ENCODE data around the gene CHST8. TPM values are rescaled to one million over a fixed set of nuclear protein-coding genes. Genes with fewer than 3 reads are reported as not detected.
A peak's percentile ranks its signal among the peaks of the same experiment; 100 is the strongest.

CHST8 gene
- polyA plus RNA-seq, 3 donors: not detected

DNA sequence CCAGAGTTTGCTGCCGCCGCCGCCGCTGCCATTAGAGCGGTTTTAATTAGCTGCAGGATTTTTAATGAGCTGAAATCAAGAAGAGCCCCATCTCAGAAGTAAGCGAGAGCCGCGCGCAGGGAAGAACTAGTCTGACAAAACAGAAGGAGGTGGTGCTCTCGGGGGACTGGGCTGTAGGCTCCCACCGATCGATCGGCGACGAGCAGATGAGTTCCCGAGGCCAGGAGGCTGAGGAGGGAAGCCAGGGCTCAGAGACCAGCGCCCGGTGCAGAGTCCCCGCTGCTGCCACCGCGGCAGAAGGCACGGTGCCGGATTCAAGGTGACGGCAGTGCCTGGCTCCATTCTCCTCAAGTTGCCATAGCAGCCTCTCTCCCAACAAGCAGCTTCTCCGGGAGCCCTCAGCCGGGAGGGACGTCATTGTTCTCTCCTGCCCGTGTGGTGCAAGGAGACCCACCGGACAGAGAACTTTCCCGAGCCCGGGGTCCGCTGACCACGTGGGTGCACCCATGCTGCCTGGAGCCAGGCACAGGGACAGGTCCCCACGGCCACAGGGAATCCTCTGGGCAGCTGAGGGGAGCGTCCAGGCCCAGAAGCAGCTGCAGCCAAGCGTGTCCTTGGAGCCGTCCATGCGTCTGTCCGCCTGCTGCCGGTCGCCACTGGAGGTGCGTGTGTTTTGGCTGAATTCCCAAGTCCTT lies 62.9 kb downstream of the CHST8 start:
- Histone ChIP-seq H4K20me1 (ENCODE audit: insufficient read depth, low read length) (no peaks in the 10 kb centered on the region), H3K4me2 (replicated peaks; ENCODE audit: extremely low read depth, low read length, poor library complexity, severe bottlenecking) (no peak overlapping the region), H3K27ac (ENCODE audit: low read depth in 1 of 2, low read length in 2 of 2) (no peak overlapping the region), H3K9ac (ENCODE audit: insufficient read depth, low read length, poor library complexity, severe bottlenecking) (no peak overlapping the region), H3K27me3 (ENCODE audit: control insufficient read depth in 2 of 2, insufficient read depth in 2 of 2, low read length in 2 of 2) (peaks cover 0 to 19% of the 10 kb centered on the region in 2 donors), H3K9me3 (replicated peaks in 1 of 2; ENCODE audit: control insufficient read depth in 1 of 2, insufficient read depth in 1 of 2, low read length in 2 of 2) (no peaks in the 10 kb centered on the region), H3K36me3 (replicated peaks in 1 of 2; ENCODE audit: control insufficient read depth in 1 of 2, insufficient read depth in 2 of 2, low read length in 2 of 2) (no peaks in the 10 kb centered on the region), H3K79me2 (ENCODE audit: insufficient read depth, low read length) (no peaks in the 10 kb centered on the region), H3K4me3 (replicated peaks in 1 of 3; ENCODE audit: low read depth in 2 of 3, low read length in 3 of 3) (no peak overlapping the region), H3K4me1 (ENCODE audit: control insufficient read depth in 1 of 2, insufficient read depth in 2 of 2, low read length in 2 of 2) (no peaks in the 10 kb centered on the region), H2AFZ (ENCODE audit: insufficient read depth, low read depth, low read length, poor library complexity, severe bottlenecking) (no peak overlapping the region)
- TF ChIP-seq, protein P1, sequence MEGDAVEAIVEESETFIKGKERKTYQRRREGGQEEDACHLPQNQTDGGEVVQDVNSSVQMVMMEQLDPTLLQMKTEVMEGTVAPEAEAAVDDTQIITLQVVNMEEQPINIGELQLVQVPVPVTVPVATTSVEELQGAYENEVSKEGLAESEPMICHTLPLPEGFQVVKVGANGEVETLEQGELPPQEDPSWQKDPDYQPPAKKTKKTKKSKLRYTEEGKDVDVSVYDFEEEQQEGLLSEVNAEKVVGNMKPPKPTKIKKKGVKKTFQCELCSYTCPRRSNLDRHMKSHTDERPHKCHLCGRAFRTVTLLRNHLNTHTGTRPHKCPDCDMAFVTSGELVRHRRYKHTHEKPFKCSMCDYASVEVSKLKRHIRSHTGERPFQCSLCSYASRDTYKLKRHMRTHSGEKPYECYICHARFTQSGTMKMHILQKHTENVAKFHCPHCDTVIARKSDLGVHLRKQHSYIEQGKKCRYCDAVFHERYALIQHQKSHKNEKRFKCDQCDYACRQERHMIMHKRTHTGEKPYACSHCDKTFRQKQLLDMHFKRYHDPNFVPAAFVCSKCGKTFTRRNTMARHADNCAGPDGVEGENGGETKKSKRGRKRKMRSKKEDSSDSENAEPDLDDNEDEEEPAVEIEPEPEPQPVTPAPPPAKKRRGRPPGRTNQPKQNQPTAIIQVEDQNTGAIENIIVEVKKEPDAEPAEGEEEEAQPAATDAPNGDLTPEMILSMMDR (IDR thresholded peaks at IDR 0.05): no peak
- Mint-ChIP-seq H3K4me3 (peak overlapping the region in 1 of 2 donors; percentile 74), H3K9me3 (peaks cover 0 to 4% (median 2%) of the 10 kb centered on the region in 7 donors), H3K27ac (no peak overlapping the region), H3K36me3 (no peaks in the 10 kb centered on the region), H3K4me1 (no peaks in the 10 kb centered on the region), H3K27me3 (ENCODE audit: low read depth in 3 of 3) (peaks cover 24 to 35% (median 27%) of the 10 kb centered on the region in 3 donors)
- intact Hi-C loops (cut with micrococcal nuclease): no loop called here
- no peak for DNase-seq
- WGBS (ENCODE audit: insufficient coverage): 18% methylated on average over 34 of the region's 42 CpGs

DNA sequence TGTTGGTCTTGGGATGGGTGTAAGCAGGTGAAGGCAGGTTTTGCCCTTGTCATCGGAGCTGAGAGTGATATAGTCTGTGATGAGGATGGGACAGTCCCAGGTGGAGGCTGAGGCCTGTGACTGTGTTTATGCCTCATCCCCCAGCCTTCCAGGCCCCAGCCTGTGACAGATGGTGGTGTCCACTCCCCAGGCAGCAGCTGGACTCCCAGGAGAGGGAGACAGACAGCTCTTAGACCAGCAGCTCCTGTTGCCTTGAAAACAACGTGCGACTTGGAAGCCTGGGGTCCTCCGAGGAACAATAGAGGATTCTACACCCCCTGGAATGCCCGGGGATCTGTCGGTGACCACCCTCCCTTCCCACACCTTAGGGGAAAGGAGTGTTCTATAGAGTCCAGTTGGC lies 63.8 kb downstream of the CHST8 start:
- Histone ChIP-seq H3K9ac (ENCODE audit: insufficient read depth, low read length, poor library complexity, severe bottlenecking) (no peak overlapping the region), H2AFZ (ENCODE audit: insufficient read depth, low read depth, low read length, poor library complexity, severe bottlenecking) (no peak overlapping the region), H3K4me1 (ENCODE audit: control insufficient read depth in 1 of 2, insufficient read depth in 2 of 2, low read length in 2 of 2) (no peaks in the 10 kb centered on the region), H3K4me2 (replicated peaks; ENCODE audit: extremely low read depth, low read length, poor library complexity, severe bottlenecking) (no peak overlapping the region), H3K27me3 (ENCODE audit: control insufficient read depth in 2 of 2, insufficient read depth in 2 of 2, low read length in 2 of 2) (peaks cover 0 to 19% of the 10 kb centered on the region in 2 donors), H3K4me3 (replicated peaks in 1 of 3; ENCODE audit: low read depth in 2 of 3, low read length in 3 of 3) (no peak overlapping the region), H3K36me3 (replicated peaks in 1 of 2; ENCODE audit: control insufficient read depth in 1 of 2, insufficient read depth in 2 of 2, low read length in 2 of 2) (no peaks in the 10 kb centered on the region), H3K9me3 (replicated peaks in 1 of 2; ENCODE audit: control insufficient read depth in 1 of 2, insufficient read depth in 1 of 2, low read length in 2 of 2) (no peaks in the 10 kb centered on the region), H4K20me1 (ENCODE audit: insufficient read depth, low read length) (no peaks in the 10 kb centered on the region), H3K27ac (ENCODE audit: low read depth in 1 of 2, low read length in 2 of 2) (no peak overlapping the region), H3K79me2 (ENCODE audit: insufficient read depth, low read length) (no peaks in the 10 kb centered on the region)
- peak overlapping the region in 1 of 2 donors; percentile 2 for H3K4me3 Mint-ChIP-seq
- H3K27me3 Mint-ChIP-seq (ENCODE audit: low read depth in 3 of 3): peaks cover 24 to 36% (median 27%) of the 10 kb centered on the region in 3 donors
- 90% methylated on average over 2 of the region's 6 CpGs for WGBS (ENCODE audit: insufficient coverage)
- DNase-seq: no peak
- H3K9me3 Mint-ChIP-seq: peaks cover 0 to 4% (median 2%) of the 10 kb centered on the region in 7 donors
- H3K27ac Mint-ChIP-seq: no peak overlapping the region
- H3K4me1 Mint-ChIP-seq: no peaks in the 10 kb centered on the region
- TF ChIP-seq, protein P1 (IDR thresholded peaks at IDR 0.05): no peak
- intact Hi-C loops (cut with micrococcal nuclease): no loop called here
- no peaks in the 10 kb centered on the region for H3K36me3 Mint-ChIP-seq

Measured in CD14-positive monocyte (primary cell).